Hepatocyte (in vitro differentiated cells): ENCODE measurements around the gene FST.

Experiments
- CTCF ChIP-seq: fragments of 200-600 bp; sonication (generic); IDR thresholded peaks from 2 replicates; pipeline ENCODE4 v1.5.1; 2016; ENCODE audit warnings: antibody characterized with exemption, mild to moderate bottlenecking; ENCODE audit not compliant: poor library complexity
- EZH2 ChIP-seq: fragments of 200-600 bp; sonication (generic); IDR thresholded peaks from 2 replicates; pipeline ENCODE4 v1.6.1; 2016; ENCODE audit warnings: antibody characterized with exemption, mild to moderate bottlenecking, borderline replicate concordance

- TF ChIP-seq EZH2 = no peak
- TF ChIP-seq CTCF = no peak
Observed at GRCh38 chr5:53501054-53501453, 20.6 kb downstream of the FST start.
